Mesothelial cell of epicardium (in vitro differentiated cells): ENCODE measurements around the gene MSANTD3. TPM values are rescaled to one million over a fixed set of nuclear protein-coding genes. Genes with fewer than 3 reads are reported as not detected.
"Not testable (repeated sequence)": the region's sequence is repeated elsewhere in the genome, so short reads cannot be mapped to it uniquely, and the experiment has no call there.

Source experiments
- DNase-seq, 2 experiments: peaks; one replicate each; pipeline ENCODE4 v3.0.0; 2021; ENCODE audit warnings: low spot score in 2 of 2; ENCODE audit not compliant: unreplicated experiment in 2 of 2
- H3K27ac Mint-ChIP-seq: 2 replicates; pipeline ENCODE4 v1.8.0; 2021; ENCODE audit warnings: mixed read lengths
- H3K27me3 Mint-ChIP-seq: 2 replicates; pipeline ENCODE4 v1.8.0; 2021; ENCODE audit warnings: low read depth, mixed read lengths
- H3K36me3 Mint-ChIP-seq: 2 replicates; pipeline ENCODE4 v1.8.0; 2021; ENCODE audit warnings: mixed read lengths
- H3K4me1 Mint-ChIP-seq: 2 replicates; pipeline ENCODE4 v1.8.0; 2021; ENCODE audit warnings: mixed read lengths
- H3K4me3 Mint-ChIP-seq: 2 replicates; pipeline ENCODE4 v1.8.0; 2021; ENCODE audit warnings: mild to moderate bottlenecking, moderate library complexity, mixed read lengths
- H3K9me3 Mint-ChIP-seq: 2 replicates; pipeline ENCODE4 v1.8.0; 2021; ENCODE audit warnings: mixed read lengths
- total RNA-seq: library from RNA; stranded (reverse); gene quantifications from 3 replicates; pipeline ENCODE4 v1.2.1, GENCODE V29; 2021
- TF ChIP-seq, protein P1 (sequence below): fragments of 200-600 bp; sonication (generic); IDR thresholded peaks from one replicate; pipeline ENCODE4 v1.5.0; 2021; ENCODE audit warnings: antibody characterized with exemption; ENCODE audit not compliant: unreplicated experiment

MSANTD3 gene, protein sequence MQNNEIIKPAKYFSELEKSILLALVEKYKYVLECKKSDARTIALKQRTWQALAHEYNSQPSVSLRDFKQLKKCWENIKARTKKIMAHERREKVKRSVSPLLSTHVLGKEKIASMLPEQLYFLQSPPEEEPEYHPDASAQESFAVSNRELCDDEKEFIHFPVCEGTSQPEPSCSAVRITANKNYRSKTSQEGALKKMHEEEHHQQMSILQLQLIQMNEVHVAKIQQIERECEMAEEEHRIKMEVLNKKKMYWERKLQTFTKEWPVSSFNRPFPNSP
- total RNA-seq: 34.7 to 36.6 TPM (median 35.4 TPM) in 3 replicates

DNA sequence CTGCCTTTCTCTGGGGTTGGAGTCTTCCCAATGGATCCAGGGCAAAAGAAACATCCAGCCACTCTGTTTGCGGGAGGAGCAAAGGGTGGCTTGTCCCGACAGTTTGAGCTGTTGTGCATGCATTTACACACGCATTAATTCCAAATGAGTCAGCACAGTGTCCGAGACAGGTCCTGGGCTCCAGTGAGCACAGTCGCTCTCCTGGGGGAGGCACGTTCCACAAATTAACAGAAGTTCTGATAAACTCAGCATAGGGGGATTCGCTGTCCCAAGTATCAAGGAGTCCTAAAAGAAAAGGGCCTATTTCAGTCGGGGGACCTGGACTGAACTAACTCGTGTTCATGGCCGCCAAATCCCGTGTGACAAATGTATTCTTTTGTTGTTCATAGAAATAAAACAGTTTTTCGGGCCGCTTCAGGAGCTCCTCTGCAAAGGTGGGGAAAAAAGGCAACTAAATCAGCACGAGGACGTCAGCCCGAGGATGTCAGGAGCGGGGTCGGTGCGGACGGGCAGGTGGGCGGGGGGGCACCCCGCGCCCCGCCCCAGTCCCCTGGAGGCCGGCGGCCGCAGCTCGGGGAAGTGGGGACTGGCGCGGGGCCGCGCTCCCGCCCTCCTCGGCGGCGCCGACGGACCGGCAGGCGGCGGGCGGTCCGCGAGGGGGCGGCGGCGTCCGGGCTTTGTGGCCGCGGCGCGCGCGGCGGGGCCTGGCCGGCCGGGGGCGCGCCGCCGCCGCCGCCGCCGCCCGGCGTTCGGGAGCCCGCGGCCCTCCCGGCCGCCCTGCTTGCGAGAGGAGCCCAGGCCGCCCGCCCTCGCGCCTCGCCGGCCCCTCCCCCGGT is at the start of gene MSANTD3:
Gene MSANTD3, plus strand, starts transcription at position 614 of the 836 bp plus-strand sequence. CDS start 14,796 bp downstream, outside the sequence.
- peak; percentile 47 to 71 for DNase-seq
- no peaks in the 10 kb centered on the region for H3K9me3 Mint-ChIP-seq
- H3K4me3 Mint-ChIP-seq: peak within 1 kb of the TSS; percentile 90
- peaks cover 30% of the 10 kb centered on the region for H3K4me1 Mint-ChIP-seq
- H3K27ac Mint-ChIP-seq: peak within 1 kb of the TSS; percentile 97
- H3K36me3 Mint-ChIP-seq: peaks cover 4% of the 10 kb centered on the region
- no peaks in the 10 kb centered on the region for H3K27me3 Mint-ChIP-seq
- TF ChIP-seq, protein P1, sequence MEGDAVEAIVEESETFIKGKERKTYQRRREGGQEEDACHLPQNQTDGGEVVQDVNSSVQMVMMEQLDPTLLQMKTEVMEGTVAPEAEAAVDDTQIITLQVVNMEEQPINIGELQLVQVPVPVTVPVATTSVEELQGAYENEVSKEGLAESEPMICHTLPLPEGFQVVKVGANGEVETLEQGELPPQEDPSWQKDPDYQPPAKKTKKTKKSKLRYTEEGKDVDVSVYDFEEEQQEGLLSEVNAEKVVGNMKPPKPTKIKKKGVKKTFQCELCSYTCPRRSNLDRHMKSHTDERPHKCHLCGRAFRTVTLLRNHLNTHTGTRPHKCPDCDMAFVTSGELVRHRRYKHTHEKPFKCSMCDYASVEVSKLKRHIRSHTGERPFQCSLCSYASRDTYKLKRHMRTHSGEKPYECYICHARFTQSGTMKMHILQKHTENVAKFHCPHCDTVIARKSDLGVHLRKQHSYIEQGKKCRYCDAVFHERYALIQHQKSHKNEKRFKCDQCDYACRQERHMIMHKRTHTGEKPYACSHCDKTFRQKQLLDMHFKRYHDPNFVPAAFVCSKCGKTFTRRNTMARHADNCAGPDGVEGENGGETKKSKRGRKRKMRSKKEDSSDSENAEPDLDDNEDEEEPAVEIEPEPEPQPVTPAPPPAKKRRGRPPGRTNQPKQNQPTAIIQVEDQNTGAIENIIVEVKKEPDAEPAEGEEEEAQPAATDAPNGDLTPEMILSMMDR: no peak

DNA sequence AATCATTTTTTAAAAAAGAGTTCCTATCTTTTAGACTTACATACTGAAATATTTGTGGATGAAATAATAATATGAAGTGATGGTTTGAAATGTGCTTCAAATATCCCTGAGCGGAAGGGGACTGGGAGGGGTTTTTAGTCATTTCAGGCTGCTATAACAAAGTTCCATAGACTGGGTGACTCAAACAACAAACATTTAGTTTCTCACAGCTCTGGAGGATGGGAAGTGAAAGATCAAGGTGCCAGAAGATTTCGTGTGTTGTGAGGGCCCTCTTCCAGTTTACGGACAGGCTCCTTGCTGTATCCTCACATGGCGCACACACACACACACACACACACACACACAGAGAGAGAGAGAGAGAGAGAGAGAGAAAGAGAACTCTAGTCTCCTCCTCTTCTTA is 47.1 kb upstream of the MSANTD3 start:
- H3K36me3 Mint-ChIP-seq: peaks cover 12% of the 10 kb centered on the region
- H3K4me1 Mint-ChIP-seq: peaks cover 16% of the 10 kb centered on the region
- DNase-seq: no peak
- peaks cover 21% of the 10 kb centered on the region for H3K9me3 Mint-ChIP-seq
- H3K27ac Mint-ChIP-seq: peak overlapping the region; percentile 97
- no peak overlapping the region for H3K4me3 Mint-ChIP-seq
- TF ChIP-seq, protein P1: no peak
- H3K27me3 Mint-ChIP-seq: no peaks in the 10 kb centered on the region

DNA sequence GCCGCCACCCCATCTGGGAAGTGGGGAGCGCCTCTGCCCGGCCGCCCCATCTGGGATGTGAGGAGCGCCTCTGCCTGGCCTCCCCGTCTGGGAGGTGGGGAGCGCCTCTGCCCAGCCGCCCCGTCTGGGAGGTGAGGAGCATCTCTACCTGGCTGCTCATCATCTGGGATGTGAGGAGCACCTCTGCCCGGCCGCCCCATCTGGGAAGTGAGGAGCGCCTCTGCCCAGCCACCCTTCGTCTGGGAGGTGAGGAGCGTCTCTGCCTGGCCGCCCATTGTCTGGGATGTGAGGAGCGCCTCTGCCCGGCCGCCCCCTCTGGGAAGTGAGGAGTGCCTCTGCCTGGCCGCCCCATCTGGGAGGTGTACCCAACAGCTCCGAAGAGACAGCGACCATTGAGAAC is 34.0 kb upstream of the MSANTD3 start:
- not testable (repeated sequence) for H3K4me3 Mint-ChIP-seq, H3K27ac Mint-ChIP-seq, DNase-seq, H3K9me3 Mint-ChIP-seq, H3K4me1 Mint-ChIP-seq, H3K27me3 Mint-ChIP-seq
- peaks cover 15% of the 10 kb centered on the region for H3K36me3 Mint-ChIP-seq

DNA sequence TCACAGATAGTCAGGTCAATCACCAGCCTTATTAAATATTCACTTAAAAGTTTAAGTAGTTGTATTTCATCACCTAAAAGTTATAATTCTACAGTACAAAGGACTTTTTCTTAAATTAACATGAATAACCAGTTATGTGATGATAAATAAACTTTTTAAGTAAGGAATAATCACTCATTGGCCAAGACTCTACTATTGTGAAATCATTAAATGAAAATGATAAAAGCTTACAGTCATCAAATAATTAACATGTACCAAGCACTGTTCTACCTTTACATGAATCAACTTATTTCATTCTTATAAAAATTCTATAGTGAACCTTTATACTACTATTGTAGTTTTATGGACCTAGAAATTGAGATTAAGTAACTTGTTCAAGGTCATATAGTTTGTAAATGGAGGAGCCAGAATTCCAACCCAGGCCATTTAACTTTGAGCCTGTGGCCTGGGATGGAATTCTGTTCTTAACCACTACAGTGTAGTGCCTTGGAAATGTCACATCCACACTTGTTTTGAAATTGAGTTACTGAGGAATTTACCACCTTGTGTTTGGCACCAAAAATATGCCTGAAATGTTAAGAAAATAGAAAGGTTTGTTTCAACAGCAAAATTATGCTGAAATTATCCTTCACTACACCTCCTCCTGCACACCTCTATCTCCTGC is 32.8 kb upstream of the MSANTD3 start:
- TF ChIP-seq, protein P1: no peak
- Mint-ChIP-seq H3K4me1 (no peaks in the 10 kb centered on the region), H3K27ac (no peak overlapping the region), H3K4me3 (no peak overlapping the region), H3K36me3 (peaks cover 15% of the 10 kb centered on the region), H3K27me3 (no peaks in the 10 kb centered on the region), H3K9me3 (peaks cover 5% of the 10 kb centered on the region)
- no peak for DNase-seq

DNA sequence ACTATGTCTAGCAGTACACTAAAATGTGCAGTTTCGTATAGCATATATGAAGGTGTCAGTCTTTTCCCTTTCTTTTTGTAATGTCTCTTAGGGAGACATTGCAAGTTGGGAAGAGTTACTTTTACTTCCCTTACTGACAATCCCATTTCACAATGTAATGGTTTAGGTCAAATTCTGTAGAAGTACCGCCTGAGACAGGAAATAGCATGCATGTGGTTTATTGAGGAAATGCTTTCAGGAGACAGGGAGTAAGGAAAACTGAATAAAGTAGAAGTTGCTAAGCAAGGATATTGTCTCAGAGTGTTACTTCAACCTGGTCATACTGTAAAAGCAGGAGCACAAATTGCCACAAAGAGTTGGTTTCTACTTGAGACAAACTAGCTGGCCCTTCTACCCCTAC is 32.1 kb upstream of the MSANTD3 start:
- Mint-ChIP-seq H3K4me3 (no peak overlapping the region), H3K4me1 (no peaks in the 10 kb centered on the region)
- TF ChIP-seq, protein P1: no peak

DNA sequence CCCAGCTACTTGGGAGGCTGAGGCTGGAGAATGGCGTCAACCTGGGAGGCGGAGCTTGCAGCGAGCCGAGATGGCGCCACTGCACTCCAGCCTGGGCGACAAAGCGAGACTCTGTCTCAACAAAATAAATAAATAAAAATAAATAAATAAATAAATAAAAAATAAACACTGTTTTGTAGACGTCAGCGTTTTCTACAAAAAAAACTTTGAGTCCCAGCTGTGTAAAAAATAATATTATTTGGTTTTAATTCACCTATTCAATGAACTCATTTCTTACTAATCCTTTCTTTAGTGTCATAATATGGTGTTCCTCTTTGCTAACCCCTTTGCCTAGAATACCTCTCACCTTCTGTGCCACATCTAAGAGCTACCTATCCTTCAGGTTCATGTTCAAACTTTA is 30.2 kb upstream of the MSANTD3 start:
- Mint-ChIP-seq H3K4me1 (no peaks in the 10 kb centered on the region), H3K4me3 (no peak overlapping the region), H3K36me3 (peaks cover 10% of the 10 kb centered on the region), H3K27ac (no peak overlapping the region), H3K27me3 (no peaks in the 10 kb centered on the region), H3K9me3 (peaks cover 2% of the 10 kb centered on the region)
- TF ChIP-seq, protein P1: no peak
- DNase-seq: no peak

More for the DNA sequence above, 32.1 kb upstream of the MSANTD3 start:
- peaks cover 5% of the 10 kb centered on the region for H3K9me3 Mint-ChIP-seq
- DNase-seq: no peak
- no peaks in the 10 kb centered on the region for H3K27me3 Mint-ChIP-seq
- peaks cover 15% of the 10 kb centered on the region for H3K36me3 Mint-ChIP-seq
- H3K27ac Mint-ChIP-seq: no peak overlapping the region
